ENCODE results near the gene NCOA3. TPM values are rescaled to one million over a fixed set of nuclear protein-coding genes. Genes with fewer than 3 reads are reported as not detected.

The NCOA3 gene
- total RNA-seq, 3 donors from 2014 or later: 22.8 to 28.8 (median 24.7) TPM

- ATAC-seq (no peak), DNase-seq (no peak)
- TF ChIP-seq, protein P1, sequence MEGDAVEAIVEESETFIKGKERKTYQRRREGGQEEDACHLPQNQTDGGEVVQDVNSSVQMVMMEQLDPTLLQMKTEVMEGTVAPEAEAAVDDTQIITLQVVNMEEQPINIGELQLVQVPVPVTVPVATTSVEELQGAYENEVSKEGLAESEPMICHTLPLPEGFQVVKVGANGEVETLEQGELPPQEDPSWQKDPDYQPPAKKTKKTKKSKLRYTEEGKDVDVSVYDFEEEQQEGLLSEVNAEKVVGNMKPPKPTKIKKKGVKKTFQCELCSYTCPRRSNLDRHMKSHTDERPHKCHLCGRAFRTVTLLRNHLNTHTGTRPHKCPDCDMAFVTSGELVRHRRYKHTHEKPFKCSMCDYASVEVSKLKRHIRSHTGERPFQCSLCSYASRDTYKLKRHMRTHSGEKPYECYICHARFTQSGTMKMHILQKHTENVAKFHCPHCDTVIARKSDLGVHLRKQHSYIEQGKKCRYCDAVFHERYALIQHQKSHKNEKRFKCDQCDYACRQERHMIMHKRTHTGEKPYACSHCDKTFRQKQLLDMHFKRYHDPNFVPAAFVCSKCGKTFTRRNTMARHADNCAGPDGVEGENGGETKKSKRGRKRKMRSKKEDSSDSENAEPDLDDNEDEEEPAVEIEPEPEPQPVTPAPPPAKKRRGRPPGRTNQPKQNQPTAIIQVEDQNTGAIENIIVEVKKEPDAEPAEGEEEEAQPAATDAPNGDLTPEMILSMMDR (IDR thresholded peaks at IDR 0.05): no peak
- no peak overlapping the region for H3K4me3 ChIP-seq
- H3K36me3 ChIP-seq (ENCODE audit: low read depth): no peaks in the 10 kb centered on the region
- H3K4me1 ChIP-seq (ENCODE audit: low read depth): no peaks in the 10 kb centered on the region
- no peaks in the 10 kb centered on the region for H3K9me3 ChIP-seq
- intact Hi-C loops (cut with DNase I, micrococcal nuclease): no loop called here
Observed at GRCh38 chr20:47618479-47618878, 116.8 kb downstream of the NCOA3 start.

GRCh38 chr20:47620808-47621805 lies 119.4 kb downstream of the NCOA3 start:
- intact Hi-C loops (cut with DNase I, micrococcal nuclease): loop anchor here in 1 of 2 donors (10.0 kb wide), 1 partner anchor 226 kb away; no protein-coding TSS in a partner anchor
- ATAC-seq: peak; percentile 42
- TF ChIP-seq, protein P1 (IDR thresholded peaks at IDR 0.05): peak; percentile 54

DNA sequence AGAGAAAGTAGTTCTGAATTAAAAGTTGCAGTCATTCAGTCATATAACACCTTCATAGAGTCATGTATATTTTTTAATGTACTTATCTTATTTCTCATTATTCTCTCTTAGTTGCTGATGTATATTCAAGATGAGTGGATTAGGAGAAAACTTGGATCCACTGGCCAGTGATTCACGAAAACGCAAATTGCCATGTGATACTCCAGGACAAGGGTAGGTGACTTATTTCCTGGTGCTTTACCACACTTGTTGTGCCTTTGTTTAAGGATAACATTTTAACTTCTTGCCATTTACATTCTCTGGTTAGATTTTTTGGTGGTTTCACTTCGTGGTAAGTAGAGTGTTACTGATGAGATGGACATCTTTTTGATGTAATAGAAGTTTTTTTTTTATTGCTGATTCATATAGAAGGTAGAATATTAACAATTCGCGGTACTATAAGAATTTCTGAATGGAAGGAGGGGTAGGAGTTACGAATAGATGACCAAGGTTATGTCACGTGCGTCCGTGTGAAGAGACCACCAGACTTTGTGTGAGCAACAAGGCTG lies 120.5 kb downstream of the NCOA3 start:
- intact Hi-C loops (cut with DNase I, micrococcal nuclease): loop anchor here in 1 of 2 donors (10.0 kb wide), 1 partner anchor 227 kb away; no protein-coding TSS in a partner anchor
- no peaks in the 10 kb centered on the region for H3K9me3 ChIP-seq
- no peaks in the 10 kb centered on the region for H3K4me1 ChIP-seq (ENCODE audit: low read depth)
- ATAC-seq: no peak
- no peak overlapping the region for H3K4me3 ChIP-seq
- DNase-seq: no peak
- TF ChIP-seq, protein P1 (IDR thresholded peaks at IDR 0.05): no peak
- no peaks in the 10 kb centered on the region for H3K36me3 ChIP-seq (ENCODE audit: low read depth)

More at GRCh38 chr20:47620808-47621805, 119.4 kb downstream of the NCOA3 start:
- no peaks in the 10 kb centered on the region for H3K36me3 ChIP-seq (ENCODE audit: low read depth)
- peak in 1 of 3 donors; percentile 27 for DNase-seq
- no peaks in the 10 kb centered on the region for H3K9me3 ChIP-seq
- H3K4me3 ChIP-seq: no peak overlapping the region
- no peaks in the 10 kb centered on the region for H3K4me1 ChIP-seq (ENCODE audit: low read depth)

- intact Hi-C loops (cut with DNase I, micrococcal nuclease): loop anchor here in 1 of 2 donors (10.0 kb wide), 1 partner anchor 228 kb away; no protein-coding TSS in a partner anchor
Observed at GRCh38 chr20:47623206-47623605, 121.5 kb downstream of the NCOA3 start.

DNA sequence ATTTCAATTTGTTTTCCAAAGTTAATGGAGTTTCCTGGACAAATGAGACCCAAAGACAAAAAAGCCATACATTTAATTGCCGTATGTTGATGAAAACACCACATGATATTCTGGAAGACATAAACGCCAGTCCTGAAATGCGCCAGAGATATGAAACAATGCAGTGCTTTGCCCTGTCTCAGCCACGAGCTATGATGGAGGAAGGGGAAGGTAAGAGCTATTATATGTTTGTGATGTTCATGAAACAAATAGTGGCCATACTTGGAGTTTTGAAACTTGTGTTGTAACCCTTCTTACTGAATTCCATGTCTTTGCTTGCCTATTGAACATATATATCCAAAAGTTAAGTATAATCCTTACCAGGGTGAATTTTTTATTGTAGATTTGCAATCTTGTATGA lies 125.9 kb downstream of the NCOA3 start:
- intact Hi-C loops (cut with DNase I, micrococcal nuclease): loop anchor here in 1 of 2 donors (10.0 kb wide), 1 partner anchor 233 kb away; no protein-coding TSS in a partner anchor
- TF ChIP-seq, protein P1 (IDR thresholded peaks at IDR 0.05): no peak
- no peaks in the 10 kb centered on the region for H3K36me3 ChIP-seq (ENCODE audit: low read depth)
- ATAC-seq (no peak), DNase-seq (no peak)
- no peaks in the 10 kb centered on the region for H3K9me3 ChIP-seq
- no peak overlapping the region for H3K4me3 ChIP-seq
- no peaks in the 10 kb centered on the region for H3K4me1 ChIP-seq (ENCODE audit: low read depth)

More at GRCh38 chr20:47623206-47623605, 121.5 kb downstream of the NCOA3 start:
- no peak for DNase-seq
- TF ChIP-seq, protein P1 (IDR thresholded peaks at IDR 0.05): no peak
- ATAC-seq: no peak
- H3K36me3 ChIP-seq (ENCODE audit: low read depth): no peaks in the 10 kb centered on the region
- H3K9me3 ChIP-seq: no peaks in the 10 kb centered on the region
- no peaks in the 10 kb centered on the region for H3K4me1 ChIP-seq (ENCODE audit: low read depth)
- H3K4me3 ChIP-seq: no peak overlapping the region

Measured in mucosa of descending colon (tissue), 3 donors.